IMR-90 (cell line): ENCODE data around the gene CHD3. TPM values are rescaled to one million over a fixed set of nuclear protein-coding genes. Genes with fewer than 3 reads are reported as not detected.

Source experiments
- ATAC-seq: fragments of 200-7000 bp; cut with Tn5 transposase; 2 replicates; pipeline ENCODE4 v1.9.1; 2020; ENCODE audit warnings: low read depth, mild to moderate bottlenecking, moderate library complexity
- BruUV-seq: library from RNA; stranded (reverse); fragments of 400-500 nt; replicated peaks from 2 replicates; lab custom pipeline; 2021; lab: Mats Ljungman, UMichigan
- CTCF ChIA-PET: fragments of 300-600 bp; formaldehyde crosslinking; extraction: SDS; loops from one replicate; lab custom pipeline; 2021; ENCODE audit warnings: antibody characterized with exemption; lab: Yijun Ruan, JAX
- POLR2A ChIA-PET: fragments of 300-600 bp; sonication (Branson Sonifier 250); formaldehyde crosslinking; loops from one replicate; lab custom pipeline; 2022; ENCODE audit warnings: antibody characterized with exemption; ENCODE audit not compliant: unreplicated experiment; lab: Charles Lee
- DNase-seq: peaks from one replicate; pipeline ENCODE4 v3.0.0; 2013
- H2AFZ ChIP-seq: replicated peaks from 2 replicates; pipeline ENCODE3; 2013; ENCODE audit warnings: low read length, mild to moderate bottlenecking; ENCODE audit not compliant: poor library complexity
- H2AK5ac ChIP-seq: 2 replicates; pipeline ENCODE4 v1.6.1; 2013; ENCODE audit warnings: low read depth, low read length, inconsistent platforms
- H2AK9ac ChIP-seq: replicated peaks from 2 replicates; pipeline ENCODE3; 2013; ENCODE audit warnings: mild to moderate bottlenecking, low read depth, low read length, moderate library complexity; ENCODE audit not compliant: poor library complexity
- H2BK120ac ChIP-seq: 2 replicates; pipeline ENCODE4 v1.6.1; 2013; ENCODE audit warnings: low read depth, low read length, inconsistent platforms
- H2BK15ac ChIP-seq: 3 replicates; pipeline ENCODE4 v1.6.1; 2013; ENCODE audit warnings: low read depth, low read length, inconsistent platforms
- H2BK20ac ChIP-seq: 2 replicates; pipeline ENCODE4 v1.6.1; 2013; ENCODE audit warnings: low read depth, mild to moderate bottlenecking, inconsistent platforms, low read length, moderate library complexity
- H2BK5ac ChIP-seq: 2 replicates; pipeline ENCODE4 v1.6.1; 2013; ENCODE audit warnings: mild to moderate bottlenecking, low read depth, low read length, inconsistent platforms; ENCODE audit not compliant: poor library complexity, severe bottlenecking
- H3K14ac ChIP-seq: replicated peaks from 2 replicates; pipeline ENCODE4 v1.6.1; 2013; ENCODE audit warnings: low read depth, low read length, inconsistent platforms
- H3K18ac ChIP-seq: 2 replicates; pipeline ENCODE4 v1.6.1; 2013; ENCODE audit warnings: low read depth, low read length, control low read depth
- H3K23ac ChIP-seq: 2 replicates; pipeline ENCODE4 v1.6.1; 2013; ENCODE audit warnings: low read depth, low read length, inconsistent platforms
- H3K27ac ChIP-seq: 2 replicates; pipeline ENCODE4 v1.5.1; 2013; ENCODE audit warnings: mild to moderate bottlenecking, control low read depth, low read length; ENCODE audit not compliant: insufficient read depth
- H3K27me3 ChIP-seq: 2 replicates; pipeline ENCODE4 v1.6.1; 2013; ENCODE audit warnings: low read length; ENCODE audit not compliant: control insufficient read depth, insufficient read depth
- H3K36me3 ChIP-seq: 2 replicates; pipeline ENCODE4 v1.6.1; 2013; ENCODE audit warnings: low read length, mixed read lengths; ENCODE audit not compliant: control insufficient read depth, insufficient read depth
- H3K4ac ChIP-seq: 2 replicates; pipeline ENCODE4 v1.6.1; 2013; ENCODE audit warnings: low read depth, low read length, inconsistent platforms
- H3K4me1 ChIP-seq: 2 replicates; pipeline ENCODE4 v1.6.1; 2013; ENCODE audit warnings: low read length, mixed read lengths; ENCODE audit not compliant: control insufficient read depth, insufficient read depth
- H3K4me2 ChIP-seq: 2 replicates; pipeline ENCODE4 v1.6.1; 2013; ENCODE audit warnings: low read depth, mild to moderate bottlenecking, control low read depth, low read length, moderate library complexity
- H3K4me3 ChIP-seq: 2 replicates; pipeline ENCODE4 v1.5.1; 2013; ENCODE audit warnings: low read depth, mild to moderate bottlenecking, control low read depth, low read length, moderate library complexity; ENCODE audit not compliant: insufficient read depth
- H3K56ac ChIP-seq: 2 replicates; pipeline ENCODE4 v1.6.1; 2013; ENCODE audit warnings: low read length, inconsistent platforms; ENCODE audit not compliant: insufficient read depth; ENCODE audit errors: extremely low read depth
- H3K79me1 ChIP-seq, 2 experiments: 2 replicates each; pipeline ENCODE4 v1.6.1; 2013; ENCODE audit warnings: low read length in 2 of 2, inconsistent platforms in 1 of 2, low read depth in 1 of 2
- H3K9ac ChIP-seq: 2 replicates; pipeline ENCODE4 v1.6.1; 2013; ENCODE audit warnings: low read depth, low read length, control low read depth
- H3K9me1 ChIP-seq: 2 replicates; pipeline ENCODE4 v1.6.1; 2013; ENCODE audit warnings: low read length, inconsistent platforms; ENCODE audit not compliant: insufficient read depth
- H3K9me3 ChIP-seq: 2 replicates; pipeline ENCODE4 v1.6.1; 2013; ENCODE audit warnings: low read length; ENCODE audit not compliant: control insufficient read depth, insufficient read depth
- H4K20me1 ChIP-seq: 2 replicates; pipeline ENCODE4 v1.6.1; 2013; ENCODE audit warnings: low read length, inconsistent platforms; ENCODE audit not compliant: insufficient read depth
- H4K5ac ChIP-seq: 2 replicates; pipeline ENCODE4 v1.6.1; 2013; ENCODE audit warnings: mild to moderate bottlenecking, low read depth, low read length, control low read depth
- H4K8ac ChIP-seq, 2 experiments: 2 replicates each; pipeline ENCODE4 v1.6.1; 2013; ENCODE audit warnings: low read depth in 2 of 2, low read length in 2 of 2, control low read depth in 1 of 2, inconsistent platforms in 1 of 2
- H4K91ac ChIP-seq: 2 replicates; pipeline ENCODE4 v1.6.1; 2013; ENCODE audit warnings: low read depth, low read length, inconsistent platforms; ENCODE audit not compliant: insufficient read depth
- CEBPB ChIP-seq: IDR thresholded peaks from 2 replicates; pipeline ENCODE4 v1.6.1; 2012; ENCODE audit warnings: low read depth, low read length, improper control_type of control experiment
- CHD1 ChIP-seq: IDR thresholded peaks from 2 replicates; pipeline ENCODE4 v1.6.1; 2012; ENCODE audit warnings: low read depth, low read length, improper control_type of control experiment
- CTCF ChIP-seq: conservative IDR thresholded peaks from 2 replicates; pipeline ENCODE4 v1.5.1; 2012; ENCODE audit warnings: mild to moderate bottlenecking, low read depth, low read length, improper control_type of control experiment
- ELK1 ChIP-seq: fragments of 150-350 bp; IDR thresholded peaks from 2 replicates; pipeline ENCODE4 v1.6.1; 2016; ENCODE audit warnings: low read depth, mild to moderate bottlenecking, low read length, moderate library complexity, borderline replicate concordance
- FOS ChIP-seq: fragments of 150-350 bp; IDR thresholded peaks from 2 replicates; pipeline ENCODE4 v1.6.1; 2016; ENCODE audit warnings: low read depth, low read length
- MAFK ChIP-seq: IDR thresholded peaks from 2 replicates; pipeline ENCODE4 v1.6.1; 2012; ENCODE audit warnings: low read depth, low read length, improper control_type of control experiment
- MXI1 ChIP-seq: IDR thresholded peaks from 2 replicates; pipeline ENCODE4 v1.6.1; 2012; ENCODE audit warnings: low read depth, mild to moderate bottlenecking, low read length, moderate library complexity, borderline replicate concordance
- NFE2L2 ChIP-seq: fragments of 150-350 bp; IDR thresholded peaks from 2 replicates; pipeline ENCODE4 v1.6.1; 2016; ENCODE audit warnings: low read depth, mild to moderate bottlenecking, low read length
- POLR2A ChIP-seq: IDR thresholded peaks from 2 replicates; pipeline ENCODE4 v1.6.1; 2012; ENCODE audit warnings: mild to moderate bottlenecking, low read depth, low read length
- RAD21 ChIP-seq: IDR thresholded peaks from 2 replicates; pipeline ENCODE4 v1.6.1; 2012; ENCODE audit warnings: low read length, improper control_type of control experiment
- RCOR1 ChIP-seq: IDR thresholded peaks from 2 replicates; pipeline ENCODE4 v1.6.1; 2012; ENCODE audit warnings: mild to moderate bottlenecking, low read length, improper control_type of control experiment; ENCODE audit not compliant: insufficient replicate concordance
- RFX5 ChIP-seq: IDR thresholded peaks from 2 replicates; pipeline ENCODE4 v1.8.0; 2012; ENCODE audit warnings: low read depth, mild to moderate bottlenecking, low read length, moderate library complexity
- SMC3 ChIP-seq: fragments of 150-350 bp; IDR thresholded peaks from 2 replicates; pipeline ENCODE4 v1.6.1; 2016; ENCODE audit warnings: low read depth, mild to moderate bottlenecking, antibody characterized with exemption, low read length, moderate library complexity
- WGBS, 2 experiments: methylation state at CpG; one replicate each; pipeline versions ENCODE4 v1.1.5 to v1.1.7; 2013; ENCODE audit warnings: missing lambda C conversion rate in 2 of 2; ENCODE audit not compliant: insufficient read length in 1 of 2; ENCODE audit errors: extremely low coverage in 2 of 2; 5-methylcytosine and 5-hydroxymethylcytosine counted together
- dilution Hi-C: fragments of 300-500 bp; cut with HindIII; formaldehyde crosslinking; loops from one replicate; pipeline ENCODE4 v1.14.3; 2018; ENCODE audit warnings: low sequenced_read_pairs; ENCODE audit not compliant: unreplicated experiment
- in situ Hi-C: fragments of 300-500 bp; cut with MboI; formaldehyde crosslinking; loops from 3 replicates; pipeline ENCODE4 v1.14.3; 2019; ENCODE audit warnings: low sequenced_read_pairs, inconsistent platforms, mixed read lengths
- intact Hi-C: fragments of 100-400 bp; cut with micrococcal nuclease; formaldehyde crosslinking; loops from 2 replicates; pipeline ENCODE4 v1.10.0; 2022
- polyA plus RNA-seq, 3 experiments: library from polyadenylated mRNA; depleted of rRNA; stranded (reverse); fragments of >200 nt; gene quantifications; 2 replicates each; pipeline ENCODE4 v1.2.3, GENCODE V29; 2012; ENCODE audit warnings: low replicate concordance in 1 of 3
- total RNA-seq: library from RNA; depleted of rRNA; stranded (reverse); fragments of >200 nt; gene quantifications from 2 replicates; pipeline ENCODE4 v1.2.3, GENCODE V29; 2012

CHD3 gene
- total and polyA plus RNA-seq, 2 of the 4 experiments (the other 2 are of a cell fraction) = 65.4 to 78.1 TPM

- peaks cover 0 to 29% of the 10 kb centered on the region in 2 experiments; a peak in 3 of 4 replicates for H3K79me1 ChIP-seq
- H3K9me1 ChIP-seq = no peaks in the 10 kb centered on the region
- no peak overlapping the region for H4K91ac ChIP-seq
- ATAC-seq (no peak), DNase-seq (peak; percentile 12)
- no peak overlapping the region for H3K4me3 ChIP-seq
- no peak overlapping the region for H2BK120ac ChIP-seq
- no peak overlapping the region for H3K4me2 ChIP-seq
- POLR2A ChIA-PET = no interaction called here
- H3K4ac ChIP-seq = no peak overlapping the region
- H3K27ac ChIP-seq = no peak overlapping the region
- WGBS, 2 experiments = 84% methylated on average over 4 of the region's 13 CpGs; no CpG with 5 or more reads in 1 of the 2 experiments
- no peak overlapping the region for H3K18ac ChIP-seq
- H3K9me3 ChIP-seq = no peaks in the 10 kb centered on the region
- H2BK20ac ChIP-seq = no peak overlapping the region
- dilution Hi-C loops = no loop called here
- in situ Hi-C loops = loop anchor here (5.0 kb wide), 1 partner anchor 35 kb away; no protein-coding TSS in a partner anchor
- no peaks in the 10 kb centered on the region for H3K27me3 ChIP-seq
- H4K5ac ChIP-seq = no peak overlapping the region
- H3K4me1 ChIP-seq = no peaks in the 10 kb centered on the region
- H2BK15ac ChIP-seq = no peak overlapping the region
- H3K56ac ChIP-seq = no peak overlapping the region
- H3K14ac ChIP-seq = no peak overlapping the region
- no peak overlapping the region for H2AK5ac ChIP-seq
- no peak overlapping the region for H2AFZ ChIP-seq
- H4K8ac ChIP-seq = no peak overlapping the region
- H3K36me3 ChIP-seq = peaks cover 73% of the 10 kb centered on the region
- no peak for TF ChIP-seq RFX5
- TF ChIP-seq FOS = no peak
- no peak for TF ChIP-seq CEBPB
- TF ChIP-seq RCOR1 = no peak
- no peak for TF ChIP-seq ELK1
- no peak for TF ChIP-seq SMC3
- no peak for TF ChIP-seq NFE2L2
- no peak for TF ChIP-seq MXI1
- no peak for TF ChIP-seq CTCF
- no peak for TF ChIP-seq RAD21
- no peak for TF ChIP-seq POLR2A
- no peak for TF ChIP-seq CHD1
- no peak for TF ChIP-seq MAFK
- H3K23ac ChIP-seq = no peak overlapping the region
- CTCF ChIA-PET = no interaction called here
- no peak overlapping the region for H3K9ac ChIP-seq
- intact Hi-C loops = loop anchor here (1.0 to 5.0 kb wide), 3 partner anchors 35 to 155 kb away; no protein-coding TSS in a partner anchor
- no TSS peak for BruUV-seq
- peaks cover 3% of the 10 kb centered on the region; the same call in 1 of the 2 replicates for H4K20me1 ChIP-seq
- no peak overlapping the region for H2BK5ac ChIP-seq
- H2AK9ac ChIP-seq = no peak overlapping the region
Observed at GRCh38 chr17:7897090-7897489, 8.5 kb downstream of the CHD3 start.
